GM18511 (cell line): ENCODE data around the gene ZCCHC17.
"Not testable (repeated sequence)": the region's sequence is repeated elsewhere in the genome, so short reads cannot be mapped to it uniquely, and the experiment has no call there.

Source experiments
- ATAC-seq: cut with Tn5 transposase; IDR thresholded peaks from one replicate; pipeline ENCODE4 v1.9.1; 2021; ENCODE audit warnings: mild to moderate bottlenecking, moderate library complexity; ENCODE audit not compliant: unreplicated experiment

Gene ZCCHC17

DNA sequence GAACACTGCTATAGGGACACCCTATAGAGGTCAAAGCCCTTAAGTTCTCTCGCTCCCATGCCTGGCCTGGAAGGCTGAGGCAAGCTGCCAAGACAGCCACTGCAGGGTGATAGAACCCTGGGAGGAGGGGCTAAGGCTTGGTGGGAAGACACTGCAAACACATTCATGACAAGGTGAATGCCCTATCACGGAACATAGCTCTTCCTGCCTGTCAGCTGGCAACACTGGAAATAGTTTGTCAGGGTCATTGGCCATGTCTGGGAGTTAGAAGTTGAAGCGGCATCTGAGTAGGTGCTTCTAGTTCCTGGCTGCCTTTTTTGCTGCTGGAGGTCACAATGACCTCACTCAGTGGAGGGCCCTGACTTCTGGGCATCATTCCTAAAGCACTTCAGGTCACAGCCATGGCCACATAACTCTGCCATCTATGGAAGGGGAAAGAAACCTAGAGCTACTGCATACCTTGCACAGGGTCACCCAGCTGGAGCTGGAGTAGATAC is 71.8 kb downstream of the ZCCHC17 start:
- ATAC-seq = no peak

DNA sequence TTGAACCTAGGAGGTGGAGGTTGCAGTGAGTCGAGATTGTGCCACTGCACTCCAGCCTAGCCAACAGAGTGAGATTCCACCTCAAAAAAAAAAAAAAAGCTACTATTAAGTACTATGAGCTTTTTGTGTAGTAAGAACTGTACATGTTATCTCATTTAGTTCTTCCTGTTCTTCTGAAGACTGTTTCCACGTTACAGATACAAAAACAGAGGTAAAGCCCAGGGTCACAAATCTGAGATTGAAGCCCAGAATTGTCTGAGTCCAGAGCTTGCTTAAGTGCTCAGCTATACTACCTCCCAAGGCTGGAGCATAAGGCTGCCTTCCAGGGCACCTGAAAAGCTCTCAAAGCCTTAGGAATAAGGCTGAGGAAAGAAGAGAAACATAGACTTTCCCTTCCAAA is 73.2 kb downstream of the ZCCHC17 start:
- ATAC-seq = no peak

DNA sequence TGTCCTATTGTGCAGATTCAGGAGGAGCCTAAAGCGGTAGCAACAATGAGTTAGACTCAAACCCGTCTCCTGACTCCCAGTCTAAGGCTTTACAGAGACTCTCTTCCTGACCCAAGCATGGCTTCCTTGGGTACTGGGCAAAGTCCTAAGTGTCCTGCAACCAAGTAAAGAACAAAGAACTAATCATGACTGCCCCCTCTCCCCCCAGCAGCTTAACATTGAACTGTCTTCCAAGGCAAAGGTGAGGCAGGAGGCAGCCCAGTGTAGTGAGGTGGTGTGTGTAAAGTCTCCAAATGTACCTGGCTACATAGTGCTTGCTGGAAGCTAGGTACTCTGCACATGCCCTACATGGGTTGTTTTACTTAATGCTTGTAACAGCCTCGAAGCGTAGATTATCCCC is 73.7 kb downstream of the ZCCHC17 start:
- ATAC-seq = no peak

DNA sequence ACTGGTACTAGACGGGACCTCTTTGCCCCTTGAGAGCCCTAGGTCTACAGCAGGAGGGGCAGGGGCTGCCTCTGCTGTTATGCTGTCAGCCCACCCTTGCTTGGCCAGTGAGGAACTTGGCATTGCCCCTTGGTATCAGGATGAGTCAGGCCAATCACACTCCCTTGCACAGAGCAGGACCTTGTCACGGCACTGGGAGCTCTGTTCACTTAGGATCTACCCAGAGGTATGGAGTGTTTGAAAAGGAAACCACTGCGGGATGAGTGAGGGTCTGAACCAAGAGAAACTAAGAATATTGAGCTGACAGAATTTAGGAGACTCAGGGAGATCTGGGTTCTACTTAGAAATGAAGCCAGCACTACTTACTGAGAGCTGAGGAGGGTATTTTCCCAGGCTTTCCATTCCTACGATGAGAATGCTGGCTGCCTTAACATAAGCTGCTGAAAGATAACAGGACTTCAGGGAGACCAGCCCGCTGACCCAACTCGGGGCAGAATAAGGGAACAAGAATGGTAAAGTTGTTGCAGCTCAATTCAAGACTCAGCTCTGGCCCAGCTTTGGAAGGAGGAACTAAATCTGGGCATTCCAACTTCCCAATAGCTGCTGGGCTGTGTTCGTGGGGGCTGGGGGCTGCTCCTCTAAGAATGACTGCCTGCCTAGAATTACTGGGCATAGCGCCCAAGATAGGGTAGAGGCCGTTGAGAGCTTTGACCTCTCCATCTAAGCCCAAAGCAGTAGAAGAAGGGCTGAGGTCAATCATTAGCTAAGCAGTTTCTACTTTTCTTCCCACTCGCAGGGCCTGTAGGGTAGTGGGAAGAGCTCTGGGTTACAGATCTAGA is 74.5 kb downstream of the ZCCHC17 start:
- ATAC-seq = no peak

DNA sequence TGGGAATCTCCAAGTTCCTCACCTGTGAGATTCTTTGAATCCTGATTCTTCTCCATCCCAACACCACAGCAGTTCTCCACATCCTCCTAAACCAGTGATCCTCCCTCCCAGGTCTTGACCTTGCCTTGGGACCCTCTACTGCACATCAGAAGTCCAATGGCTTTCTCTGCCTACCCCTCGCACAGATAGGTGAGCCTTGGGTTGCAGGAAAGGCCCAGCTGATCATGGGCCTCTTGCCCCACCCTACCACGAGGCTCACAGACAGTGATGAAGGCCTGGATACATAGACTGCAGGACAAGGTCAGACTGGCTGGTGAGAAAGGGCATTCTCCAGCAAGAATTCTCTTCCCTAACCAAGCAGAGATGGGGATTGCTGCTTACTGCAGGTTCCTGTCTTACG is 75.2 kb downstream of the ZCCHC17 start:
- ATAC-seq = no peak

DNA sequence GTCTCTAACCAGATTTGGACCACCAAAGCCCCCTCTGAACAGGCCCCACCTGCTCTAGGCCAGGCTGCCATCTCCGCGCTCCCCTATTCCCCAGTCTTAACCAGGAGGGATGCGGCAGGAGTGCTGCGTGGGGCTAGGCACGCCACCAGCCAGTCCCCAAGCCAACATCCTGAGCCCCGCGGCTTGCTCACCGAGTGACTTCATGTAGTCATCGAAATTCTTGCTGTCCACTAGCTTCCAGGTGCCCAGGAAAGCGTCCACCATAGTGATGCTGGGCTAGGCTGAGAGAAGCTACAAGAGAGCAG is 75.9 kb downstream of the ZCCHC17 start:
- no peak for ATAC-seq

DNA sequence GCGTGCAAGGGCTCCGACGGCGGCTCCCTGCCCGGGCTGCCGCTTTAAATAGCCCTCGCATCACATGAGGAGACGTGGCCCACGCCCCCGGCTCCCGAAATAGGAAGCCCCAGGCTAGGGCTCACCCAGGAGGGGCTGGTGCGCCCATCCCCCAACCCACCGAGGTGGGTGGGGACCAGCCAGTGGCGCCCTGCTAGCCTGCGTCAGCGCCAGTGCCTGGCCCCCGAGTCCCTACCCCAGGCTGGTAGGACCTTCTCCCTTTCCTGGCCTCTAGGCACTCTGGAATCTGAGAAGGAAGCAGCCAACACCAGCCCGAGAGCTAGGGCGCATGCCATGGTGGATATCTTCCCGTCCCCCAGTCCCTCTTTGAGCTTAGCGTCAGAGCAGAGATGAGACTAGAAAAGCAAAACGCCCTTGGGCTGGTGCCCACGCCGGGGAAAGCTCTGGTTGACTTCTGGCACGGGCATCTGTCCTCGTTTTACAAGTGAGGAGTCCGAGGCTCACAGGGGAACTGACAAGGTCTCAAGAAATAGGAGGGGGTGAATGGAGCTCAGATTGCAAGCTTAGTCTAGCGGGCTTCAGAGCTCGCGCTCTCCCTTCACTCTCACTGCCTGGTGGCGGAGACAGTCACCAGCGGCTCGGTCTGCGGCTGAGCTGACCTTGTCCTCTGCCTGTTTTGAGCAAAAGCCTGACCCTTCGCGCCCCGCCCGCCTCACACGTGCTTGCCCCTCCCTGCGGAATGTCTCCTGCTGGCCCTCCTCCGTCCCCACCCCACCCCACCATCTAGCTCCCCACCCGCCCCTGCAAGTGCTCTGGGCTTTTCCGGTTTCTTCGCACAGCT is 76.4 kb downstream of the ZCCHC17 start, which contains the start of gene FABP3:
Gene FABP3 (minus strand): TSS at position 21 of the 841 bp plus-strand sequence. CDS start 62 bp downstream, outside the sequence.
- no peak for ATAC-seq

DNA sequence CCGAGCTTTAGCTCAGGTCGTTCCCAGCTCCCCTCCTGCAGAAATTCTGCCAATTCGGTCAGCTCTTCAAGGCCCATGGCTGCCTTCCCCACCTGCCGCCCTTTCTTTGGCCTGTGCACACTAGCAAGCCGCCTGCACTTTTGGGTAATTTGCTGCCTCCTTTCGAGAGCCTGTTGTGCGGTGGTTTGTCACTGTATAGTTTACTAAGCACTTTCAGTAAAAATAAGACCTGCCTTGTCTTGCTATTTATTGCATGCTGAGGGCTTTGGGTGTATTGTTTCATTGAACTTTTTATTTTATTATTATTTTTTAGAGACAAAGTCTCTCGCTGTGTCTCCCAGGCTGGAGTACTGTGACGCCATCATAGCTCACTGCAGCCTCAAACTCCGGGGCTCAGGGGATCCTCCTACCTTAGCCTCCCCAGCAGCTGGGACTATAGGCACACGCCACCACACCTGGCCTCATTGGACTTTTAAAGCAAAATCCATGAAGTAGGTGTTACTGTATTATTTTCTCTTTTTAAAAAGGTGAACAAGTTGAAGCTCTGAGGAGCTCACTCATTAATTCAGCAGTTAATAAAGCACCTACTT is 77.2 kb downstream of the ZCCHC17 start:
- no peak for ATAC-seq

DNA sequence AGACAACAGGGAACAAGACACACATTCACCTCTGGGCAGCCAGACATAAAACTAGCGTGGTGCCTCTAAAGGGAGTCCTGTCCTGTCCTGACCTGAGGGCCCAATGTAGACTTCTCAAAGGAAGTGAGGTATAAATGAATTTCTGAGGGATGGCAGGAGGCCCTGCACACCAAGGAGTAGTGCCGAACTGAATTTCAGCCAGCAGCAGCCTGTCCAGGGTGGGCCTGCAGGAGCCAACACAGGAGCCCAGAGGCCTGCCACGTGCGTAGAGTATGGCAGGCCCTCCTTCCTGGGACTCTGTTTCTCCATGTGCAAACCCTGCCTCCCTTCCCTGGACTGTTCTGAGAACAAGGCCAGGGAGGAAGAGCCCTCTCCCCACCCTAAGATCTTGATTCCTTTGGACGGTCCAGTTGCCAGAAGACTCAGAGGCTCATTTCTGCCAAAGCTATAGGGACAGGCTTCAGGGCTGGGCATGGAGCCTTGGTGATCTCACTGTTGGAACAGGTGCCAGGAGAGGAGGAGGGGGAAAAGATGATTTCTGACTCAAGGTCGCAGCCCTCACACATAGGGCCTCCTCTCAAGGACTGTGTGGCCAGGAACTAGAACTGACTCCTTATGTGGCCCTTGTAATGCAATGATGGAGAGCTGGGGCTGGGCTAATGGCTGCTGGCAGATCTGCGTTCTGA is 77.8 kb downstream of the ZCCHC17 start:
- no peak for ATAC-seq

DNA sequence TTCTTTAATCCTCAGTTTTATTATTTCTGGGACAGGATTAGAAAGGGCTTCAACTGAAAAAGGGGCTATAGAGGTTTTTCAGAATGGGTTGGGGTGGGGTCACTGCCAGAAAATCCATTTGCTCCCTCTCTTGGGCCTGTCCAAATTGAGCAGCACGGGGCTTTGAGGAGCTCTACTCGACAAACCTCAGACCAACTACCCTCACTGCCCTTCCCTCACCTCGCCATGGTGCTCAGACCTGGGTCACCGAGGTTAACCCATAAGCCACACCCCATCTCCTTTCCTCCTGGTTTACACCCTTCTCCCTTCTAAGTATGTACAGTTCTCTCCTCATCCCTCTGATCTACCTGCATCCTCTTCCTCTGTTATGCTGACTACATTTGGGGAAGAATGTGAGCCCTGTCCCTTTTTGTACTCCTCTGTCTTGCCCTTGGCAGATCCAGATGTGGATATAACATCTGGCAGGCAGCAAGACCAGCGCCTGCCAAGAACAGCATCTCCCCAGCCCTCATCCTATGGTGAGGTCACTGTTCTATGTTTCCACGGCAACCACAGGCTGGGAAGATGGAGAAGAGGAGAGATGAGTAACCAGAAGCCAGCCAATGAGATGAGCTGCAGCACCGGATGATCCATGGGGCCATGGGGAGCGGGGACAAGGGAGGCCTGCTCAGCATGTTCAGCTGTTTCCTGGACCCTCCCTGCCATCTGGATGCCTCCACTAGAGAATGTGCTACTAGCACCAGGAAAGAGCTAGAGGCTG is 79.7 kb downstream of the ZCCHC17 start:
- ATAC-seq = no peak

DNA sequence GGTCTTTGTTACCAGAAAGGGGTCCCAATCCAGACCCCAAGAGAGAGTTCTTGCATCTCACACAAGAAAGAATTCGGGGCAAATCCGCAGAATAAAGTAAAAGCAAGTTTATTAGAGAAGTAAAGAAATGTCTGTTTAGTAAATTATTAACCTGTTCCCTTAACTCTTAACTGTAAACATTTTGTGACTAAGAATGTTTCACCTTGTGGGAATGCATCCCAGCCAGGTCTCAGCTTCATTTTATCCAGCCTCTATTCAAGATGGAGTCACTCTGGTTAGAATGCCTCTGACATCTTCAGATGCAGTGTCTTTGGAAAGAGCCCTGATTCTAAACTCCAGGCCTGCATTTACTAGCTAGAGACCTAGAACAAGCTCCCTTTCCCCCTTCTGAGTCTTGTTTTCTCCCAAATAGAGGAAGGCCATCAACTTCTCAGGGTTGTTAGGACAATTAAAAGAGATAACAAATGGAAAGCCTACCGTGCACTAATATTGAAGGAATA is 80.6 kb downstream of the ZCCHC17 start:
- ATAC-seq = no peak

DNA sequence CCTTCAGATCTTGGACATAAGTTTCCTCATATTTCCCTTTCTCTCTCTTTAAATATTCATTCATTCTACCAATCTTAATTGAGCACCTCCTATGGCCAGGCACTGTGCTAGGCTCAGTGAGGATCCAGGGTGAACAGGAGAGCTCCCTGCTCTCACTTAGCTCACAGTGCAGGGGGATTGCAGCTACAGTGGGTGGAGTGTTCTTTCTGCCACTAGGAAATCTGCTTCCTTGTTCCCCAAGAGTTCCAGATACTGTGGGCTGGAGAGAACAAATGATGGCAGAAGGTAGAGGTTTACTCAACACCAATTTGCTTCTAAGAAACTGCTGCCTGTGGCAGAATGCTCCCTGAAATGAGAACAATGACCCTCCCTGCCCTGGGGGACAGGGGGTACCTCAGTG is 81.2 kb downstream of the ZCCHC17 start:
- ATAC-seq = no peak

DNA sequence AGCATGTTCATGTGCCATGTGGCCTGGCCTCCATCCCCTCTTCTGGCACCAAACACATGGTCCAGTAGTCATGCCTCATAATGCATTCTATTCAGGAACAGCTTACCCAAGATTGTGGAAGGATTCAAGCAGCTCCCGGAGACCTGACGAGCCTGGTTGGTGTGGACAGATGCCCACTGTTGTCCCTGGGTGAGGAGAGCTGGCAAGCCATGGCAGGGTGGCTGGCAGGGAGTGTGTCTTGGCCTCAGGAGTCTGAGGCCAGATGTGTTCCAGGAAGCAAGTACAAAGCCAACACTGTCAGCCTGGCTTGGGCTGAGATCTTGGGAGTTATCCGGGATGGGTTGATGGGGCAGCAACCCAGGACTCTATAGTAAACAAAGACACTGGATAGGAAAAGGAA is 83.3 kb downstream of the ZCCHC17 start:
- ATAC-seq = no peak

DNA sequence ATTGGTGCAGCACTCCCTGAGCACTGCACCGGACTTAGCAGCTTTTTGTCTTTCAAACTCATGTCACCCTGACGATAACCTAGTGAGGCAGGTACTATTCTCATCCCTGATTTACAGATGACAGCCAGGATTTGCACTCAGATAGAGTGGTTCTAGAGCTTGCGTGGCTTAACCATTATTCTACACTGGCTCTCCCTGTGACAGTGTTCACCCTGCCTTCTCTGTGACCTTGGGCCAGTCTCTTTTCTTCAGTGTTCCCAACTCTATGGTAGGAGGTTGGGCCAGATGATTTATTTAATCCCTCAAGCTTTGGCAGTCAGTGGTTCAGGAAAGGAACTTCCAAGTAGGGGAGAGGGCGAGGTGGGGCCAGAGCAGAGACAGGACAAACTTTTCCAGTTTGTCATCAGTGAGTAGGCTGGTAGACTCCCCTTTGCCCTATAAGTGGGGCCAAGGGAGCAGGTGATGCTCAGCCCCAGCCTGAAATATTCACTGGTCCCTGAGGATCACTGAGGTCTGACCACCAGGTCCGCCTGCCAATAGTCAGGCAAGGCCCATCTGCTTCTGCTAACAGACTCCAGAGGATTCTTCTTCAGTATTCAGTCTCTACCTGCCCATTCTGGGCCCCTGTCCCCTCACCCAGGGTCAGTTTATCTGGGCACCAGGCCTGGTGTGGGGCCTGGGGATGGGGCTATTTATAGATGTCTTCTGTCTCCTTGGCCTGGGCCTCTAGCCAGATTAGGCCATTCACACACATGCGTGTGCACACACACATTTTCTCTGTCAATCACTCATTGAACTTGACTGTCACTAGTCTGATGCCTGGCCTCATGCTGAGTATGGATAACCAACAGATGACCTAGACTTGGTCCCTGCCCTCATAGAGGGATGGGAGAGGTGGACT is 84.8 kb downstream of the ZCCHC17 start:
- ATAC-seq = no peak

DNA sequence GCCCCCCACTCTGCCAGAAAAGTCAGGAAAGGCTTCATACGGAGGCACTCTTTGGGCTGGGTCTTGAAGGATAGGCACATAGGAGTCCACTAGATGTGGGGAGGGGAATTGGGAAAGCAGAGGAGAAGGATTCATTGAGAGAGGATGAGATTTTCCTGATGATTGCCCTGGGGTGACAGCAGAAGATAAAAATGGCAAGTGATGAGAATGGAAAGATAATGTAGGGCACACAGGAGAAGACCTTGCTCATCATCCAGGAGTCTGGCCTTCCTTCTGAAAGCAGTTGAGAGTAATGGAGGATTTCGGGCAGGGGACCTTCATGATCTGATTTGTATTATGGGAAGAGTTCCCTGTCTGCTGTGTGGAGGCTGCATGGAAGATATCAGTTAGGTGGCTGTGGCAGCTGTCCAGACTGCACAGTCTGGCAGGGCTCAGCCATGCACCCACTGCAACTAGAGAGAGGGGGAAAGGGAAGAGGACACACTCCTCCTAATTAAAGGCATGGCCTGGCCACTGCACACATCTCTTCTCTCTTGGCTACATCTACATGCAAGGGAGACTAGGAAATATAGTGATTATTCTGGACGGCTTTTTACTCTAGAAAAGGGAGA is 85.7 kb downstream of the ZCCHC17 start:
- no peak for ATAC-seq

DNA sequence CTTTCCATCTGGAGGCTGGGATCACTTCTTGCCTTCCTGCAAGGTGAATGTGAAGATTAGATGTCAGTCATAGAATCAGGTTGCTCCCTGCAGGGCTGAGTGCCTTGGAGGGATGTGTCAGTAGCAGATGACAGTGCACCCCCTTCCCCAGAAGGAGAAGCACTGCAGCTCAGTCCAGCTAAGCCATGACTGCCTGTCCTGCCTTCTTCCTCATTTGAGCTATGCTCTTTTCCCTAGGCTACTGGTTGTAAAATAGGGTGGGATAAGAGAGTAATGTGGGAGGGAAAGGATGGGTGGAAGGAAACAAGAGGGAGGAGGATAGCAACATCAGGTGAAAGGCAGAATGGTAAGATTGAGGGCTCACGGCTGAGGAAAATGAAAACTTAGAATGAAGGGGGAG is 87.1 kb downstream of the ZCCHC17 start:
- no peak for ATAC-seq

DNA sequence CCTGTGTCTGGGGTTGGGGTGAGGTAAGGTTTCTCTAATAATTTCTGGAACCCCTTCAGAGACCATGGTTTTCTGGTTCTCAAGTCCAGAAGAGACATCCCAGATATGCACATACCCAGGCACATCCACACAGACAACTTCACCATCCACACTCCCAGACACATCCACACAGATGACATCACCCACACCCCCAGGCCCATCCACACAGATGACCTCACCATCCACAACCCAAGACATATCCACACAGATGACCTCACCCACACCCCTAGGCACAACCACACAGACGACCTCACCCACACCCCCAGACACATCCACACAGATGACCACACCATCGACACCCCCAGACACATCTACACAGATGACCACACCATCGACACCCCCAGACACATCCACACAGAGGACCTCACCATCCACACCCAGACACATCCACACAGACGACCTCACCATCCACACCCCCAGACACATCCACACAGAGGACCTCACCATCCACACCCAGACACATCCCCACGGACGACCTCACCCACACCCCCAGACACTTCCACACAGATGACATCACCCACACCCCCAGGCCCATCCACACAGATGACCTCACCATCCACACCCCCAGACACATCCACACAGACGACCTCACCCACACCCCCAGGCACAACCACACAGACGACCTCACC is 89.9 kb downstream of the ZCCHC17 start:
- ATAC-seq = not testable (repeated sequence)

DNA sequence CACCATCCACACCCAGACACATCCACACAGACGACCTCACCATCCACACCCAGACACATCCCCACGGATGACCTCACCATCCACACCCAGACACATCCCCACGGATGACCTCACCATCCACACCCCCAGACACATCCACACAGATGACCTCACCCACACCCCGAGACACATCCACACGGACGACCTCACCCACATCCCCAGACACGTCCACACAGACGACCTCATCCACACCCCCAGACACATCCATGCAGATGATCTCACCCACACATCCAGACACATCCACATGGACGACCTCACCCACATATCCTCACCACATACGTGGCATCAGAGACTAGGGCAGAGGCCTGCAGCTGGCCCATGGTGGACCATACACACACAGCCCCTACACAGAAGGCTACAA is 90.8 kb downstream of the ZCCHC17 start:
- ATAC-seq = no peak
